ENCODE results near the gene SCN11A.

- TF ChIP-seq CTCF (IDR thresholded peaks at IDR 0.05): no peak
- peak; percentile 97 to 99 for TF ChIP-seq POLR2AphosphoS5 (IDR thresholded peaks at IDR 0.05)
- TF ChIP-seq EP300 (IDR thresholded peaks at IDR 0.05): peak in 1 of 4 donors; percentile 46
Measured at GRCh38 chr3:39051649-39052561, at the start of gene SCN11A, which contains the start of gene WDR48.

Measured in upper lobe of left lung (tissue), 4 donors.